GM12874 (cell line): ENCODE data around the gene PDXDC1.
A peak's percentile ranks its signal among the peaks of the same experiment; 100 is the strongest.

ENCODE experiments used
- TF ChIP-seq, protein P1 (sequence below): IDR thresholded peaks from 2 replicates; pipeline ENCODE4 v1.5.1; 2011; ENCODE audit warnings: low read depth, mild to moderate bottlenecking, control low read depth, low read length, moderate library complexity; ENCODE audit not compliant: insufficient read depth

PDXDC1 gene

GRCh38 chr16:14961405-14962186, 13.2 kb upstream of the PDXDC1 start:
- TF ChIP-seq, protein P1, sequence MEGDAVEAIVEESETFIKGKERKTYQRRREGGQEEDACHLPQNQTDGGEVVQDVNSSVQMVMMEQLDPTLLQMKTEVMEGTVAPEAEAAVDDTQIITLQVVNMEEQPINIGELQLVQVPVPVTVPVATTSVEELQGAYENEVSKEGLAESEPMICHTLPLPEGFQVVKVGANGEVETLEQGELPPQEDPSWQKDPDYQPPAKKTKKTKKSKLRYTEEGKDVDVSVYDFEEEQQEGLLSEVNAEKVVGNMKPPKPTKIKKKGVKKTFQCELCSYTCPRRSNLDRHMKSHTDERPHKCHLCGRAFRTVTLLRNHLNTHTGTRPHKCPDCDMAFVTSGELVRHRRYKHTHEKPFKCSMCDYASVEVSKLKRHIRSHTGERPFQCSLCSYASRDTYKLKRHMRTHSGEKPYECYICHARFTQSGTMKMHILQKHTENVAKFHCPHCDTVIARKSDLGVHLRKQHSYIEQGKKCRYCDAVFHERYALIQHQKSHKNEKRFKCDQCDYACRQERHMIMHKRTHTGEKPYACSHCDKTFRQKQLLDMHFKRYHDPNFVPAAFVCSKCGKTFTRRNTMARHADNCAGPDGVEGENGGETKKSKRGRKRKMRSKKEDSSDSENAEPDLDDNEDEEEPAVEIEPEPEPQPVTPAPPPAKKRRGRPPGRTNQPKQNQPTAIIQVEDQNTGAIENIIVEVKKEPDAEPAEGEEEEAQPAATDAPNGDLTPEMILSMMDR, result no peak

DNA sequence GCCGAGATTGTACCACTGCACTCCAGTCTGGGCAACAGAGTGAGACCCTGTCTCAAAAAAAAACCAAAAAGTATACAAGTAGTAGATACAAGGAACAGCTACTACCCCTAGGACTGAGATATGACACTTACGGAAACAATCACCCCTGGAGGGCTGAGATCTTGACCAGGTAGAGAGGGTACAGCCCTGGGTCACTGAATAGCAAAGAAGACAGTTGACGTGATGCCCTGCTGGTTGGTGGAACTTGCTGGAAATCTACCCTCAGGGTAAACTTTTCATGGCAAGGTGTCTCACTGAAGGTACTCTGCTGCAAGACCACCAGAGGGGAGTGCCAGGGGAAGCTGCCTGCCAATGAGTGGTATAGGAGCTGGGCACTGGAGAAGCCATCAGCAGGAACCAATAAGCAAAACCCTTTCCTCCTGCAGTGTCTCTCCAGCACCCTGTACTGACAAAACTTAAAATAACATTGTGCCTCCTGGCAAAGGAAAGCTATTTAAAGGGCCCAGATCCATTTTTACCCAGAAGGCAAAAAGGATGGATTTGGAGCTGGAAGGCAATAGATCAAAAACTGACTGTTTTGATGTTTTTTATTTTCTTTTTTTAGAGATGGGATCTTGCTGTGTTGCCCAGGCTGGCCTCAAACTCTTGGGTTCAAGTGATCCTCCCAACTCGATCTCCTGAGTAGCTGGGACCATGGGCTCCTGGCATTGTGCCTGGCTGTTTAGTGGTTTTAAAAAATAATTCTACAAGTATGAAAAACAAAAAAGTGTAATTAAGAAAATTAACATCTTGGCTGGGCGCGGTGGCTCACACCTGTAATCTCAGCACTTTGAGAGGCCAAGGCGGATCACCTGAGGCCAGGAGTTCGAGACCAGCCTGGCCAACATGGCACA, 11.3 kb upstream of the PDXDC1 start:
- TF ChIP-seq, protein P1, result no peak

DNA sequence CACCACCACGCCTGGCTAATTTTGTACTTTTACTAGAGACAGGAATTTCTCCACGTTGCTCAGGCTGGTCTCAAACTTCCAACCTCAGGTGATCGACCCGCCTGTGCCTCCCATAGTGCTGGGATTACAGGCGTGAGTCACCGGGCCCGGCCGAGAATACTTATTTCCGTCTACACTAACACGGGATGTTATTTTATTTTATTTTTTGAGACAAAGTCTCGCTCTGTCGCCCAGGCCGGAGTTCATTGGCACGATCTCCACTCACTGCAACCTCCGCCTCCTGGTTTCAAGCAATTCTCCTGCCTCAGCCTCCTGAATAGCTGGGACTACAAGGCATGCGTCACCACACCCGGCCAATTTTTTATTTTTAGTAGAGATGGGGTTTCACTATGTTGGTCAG, 9.5 kb upstream of the PDXDC1 start:
- TF ChIP-seq, protein P1, result no peak

DNA sequence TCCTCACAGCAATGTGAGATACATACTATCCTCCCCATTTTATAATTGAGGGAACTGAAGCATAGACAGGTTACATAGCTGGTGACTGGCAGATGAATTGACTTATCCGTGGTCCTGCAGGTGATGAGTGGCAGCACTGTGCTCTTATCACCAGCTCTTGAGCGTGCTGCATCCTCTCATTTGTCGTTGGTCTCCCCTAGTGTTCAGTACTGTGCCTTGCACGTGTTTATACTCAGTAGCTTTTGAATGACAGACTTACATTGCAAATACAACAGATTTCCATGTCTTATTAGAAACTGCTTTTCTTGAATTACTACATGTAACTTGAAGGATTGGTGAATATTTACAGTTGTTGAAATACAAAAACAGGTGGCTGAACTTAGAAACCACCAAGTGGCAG, 47.4 kb downstream of the PDXDC1 start:
- TF ChIP-seq, protein P1, result peak; percentile 42; the same call in 1 of the 2 replicates

DNA sequence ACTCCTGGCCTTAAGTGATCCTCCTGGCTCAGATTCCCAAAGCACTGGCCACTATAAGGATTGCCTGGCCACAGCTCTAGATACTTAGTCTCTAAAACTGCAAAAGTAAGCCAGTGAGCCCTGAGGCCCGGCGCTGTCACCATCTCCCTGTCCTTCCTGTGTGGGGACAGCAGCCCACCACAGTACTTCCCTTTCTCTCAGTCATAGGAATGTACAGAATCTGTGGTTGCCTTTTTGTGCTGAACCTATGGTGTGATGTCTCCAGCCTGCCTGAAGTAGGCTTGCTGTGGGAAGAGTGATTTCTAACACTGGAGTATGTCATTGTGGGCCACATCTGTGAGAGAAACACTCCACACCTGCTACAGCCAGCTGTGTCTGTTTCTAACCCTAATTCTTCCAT, 56.4 kb downstream of the PDXDC1 start:
- TF ChIP-seq, protein P1, result no peak

DNA sequence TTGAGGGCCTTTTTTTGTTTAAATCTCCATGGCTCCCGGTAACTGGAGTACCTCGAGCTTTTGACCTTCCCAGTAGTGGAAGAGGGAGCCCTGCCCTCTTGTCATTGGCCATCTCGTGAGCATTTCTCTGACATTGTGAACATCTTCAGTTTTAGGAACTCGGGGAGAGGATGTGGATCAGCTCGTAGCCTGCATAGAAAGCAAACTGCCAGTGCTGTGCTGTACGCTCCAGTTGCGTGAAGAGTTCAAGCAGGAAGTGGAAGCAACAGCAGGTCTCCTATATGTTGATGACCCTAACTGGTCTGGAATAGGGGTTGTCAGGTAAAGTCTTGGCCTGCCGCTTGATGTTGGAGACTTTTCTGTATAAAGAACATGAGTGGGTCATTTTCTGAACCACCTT, 56.8 kb downstream of the PDXDC1 start:
- TF ChIP-seq, protein P1, result no peak

DNA sequence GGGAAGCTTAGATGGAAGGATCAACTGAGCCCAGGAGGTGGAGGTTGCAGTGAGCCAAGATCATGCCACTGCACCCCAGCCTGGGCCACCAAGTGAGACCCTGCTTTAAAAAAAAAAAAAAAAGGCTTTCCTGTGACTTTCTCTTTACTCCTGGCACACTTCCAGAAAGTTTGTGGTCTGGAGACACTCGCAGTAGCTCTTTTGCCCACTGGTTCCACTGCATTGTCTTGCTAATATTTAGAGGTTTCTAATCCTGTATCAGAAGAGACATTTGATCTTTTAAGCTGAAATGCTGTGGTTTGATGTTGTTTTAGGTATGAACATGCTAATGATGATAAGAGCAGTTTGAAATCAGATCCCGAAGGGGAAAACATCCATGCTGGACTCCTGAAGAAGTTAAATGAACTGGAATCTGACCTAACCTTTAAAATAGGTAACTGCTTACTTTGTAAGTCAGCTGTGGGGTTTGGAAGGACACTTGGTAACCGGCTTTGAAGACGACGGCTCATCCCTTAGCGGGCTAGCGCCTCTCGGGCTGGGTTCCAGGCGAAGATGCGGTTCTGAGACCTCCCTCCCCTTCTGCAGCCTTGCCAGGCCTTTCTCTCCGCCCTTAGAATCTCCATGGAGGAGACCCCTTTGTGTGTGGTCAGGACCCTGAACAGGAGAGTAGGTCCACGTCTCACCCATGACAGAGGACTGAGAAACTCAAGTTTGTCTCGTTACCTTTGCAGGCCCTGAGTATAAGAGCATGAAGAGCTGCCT, 57.9 kb downstream of the PDXDC1 start:
- TF ChIP-seq, protein P1, result no peak
